Lower leg skin (tissue), 4 donors: ENCODE data around the gene BAZ1A. TPM values are rescaled to one million over a fixed set of nuclear protein-coding genes. Genes with fewer than 3 reads are reported as not detected.

ENCODE experiments used
- DNase-seq, 2 donors: peaks; one replicate each; pipeline ENCODE4 v3.0.0-alpha.2; 2019; ENCODE audit warnings: low spot score in 2 of 2
- H3K4me3 ChIP-seq: fragments of 200-600 bp; sonication (generic); 2 replicates; pipeline ENCODE4 v1.5.1; 2017; ENCODE audit warnings: mild to moderate bottlenecking, low read depth; ENCODE audit not compliant: poor library complexity, severe bottlenecking
- CTCF ChIP-seq, 3 donors: fragments of 450-650 bp; IDR thresholded peaks; one replicate each; pipeline ENCODE4 v1.5.1; 2016; ENCODE audit warnings: antibody characterized with exemption in 3 of 3, mild to moderate bottlenecking in 3 of 3, moderate library complexity in 2 of 3
- POLR2A ChIP-seq, 2 donors: fragments of 450-650 bp; IDR thresholded peaks; one replicate each; pipeline ENCODE4 v1.6.1; 2016 to 2017; ENCODE audit warnings: antibody characterized with exemption in 2 of 2, mild to moderate bottlenecking in 1 of 2, moderate library complexity in 1 of 2
- WGBS, 2 donors: methylation state at CpG; one replicate each; pipeline ENCODE4 v1.1.5; 2018; 5-methylcytosine and 5-hydroxymethylcytosine counted together
- intact Hi-C: fragments of 100-400 bp; cut with DNase I; formaldehyde crosslinking; loops from one replicate; pipeline ENCODE4 v1.15.0; 2023; ENCODE audit warnings: low total_unique reads
- total RNA-seq, 4 donors: library from RNA; depleted of rRNA; stranded (reverse); fragments of >200 nt; gene quantifications; one replicate each; pipeline ENCODE4 v1.1.0, GENCODE V29; 2016

Gene BAZ1A
- total RNA-seq, result 10 to 100 TPM; 27.7 to 47.9 (median 42.1) TPM

- TF ChIP-seq POLR2A (IDR thresholded peaks at IDR 0.05), result peak in 1 of 2 donors; percentile 59
- TF ChIP-seq CTCF (IDR thresholded peaks at IDR 0.05), result no peak
- H3K4me3 ChIP-seq, result peak within 1 kb of the TSS; percentile 83
- DNase-seq, result peak; percentile 76 to 95
- intact Hi-C loops, result no loop called here
- 1% methylated on average over 24 to 31 of the region's 46 CpGs for WGBS, 2 donors
These were observed at the start of gene BAZ1A for GRCh38 chr14:34875031-34875922. Gene BAZ1A (minus strand): TSS chr14:34875360. CDS start chr14:34874604, 756 bp downstream.

GRCh38 chr14:34920339-34920738, 45.2 kb upstream of the BAZ1A start:
- H3K4me3 ChIP-seq, result no peak overlapping the region
- TF ChIP-seq CTCF (IDR thresholded peaks at IDR 0.05) (no peak), POLR2A (IDR thresholded peaks at IDR 0.05) (no peak)
- intact Hi-C loops, result no loop called here
- no peak for DNase-seq
- 69 to 74% methylated on average over 6 of the region's 6 CpGs for WGBS, 2 donors

DNA sequence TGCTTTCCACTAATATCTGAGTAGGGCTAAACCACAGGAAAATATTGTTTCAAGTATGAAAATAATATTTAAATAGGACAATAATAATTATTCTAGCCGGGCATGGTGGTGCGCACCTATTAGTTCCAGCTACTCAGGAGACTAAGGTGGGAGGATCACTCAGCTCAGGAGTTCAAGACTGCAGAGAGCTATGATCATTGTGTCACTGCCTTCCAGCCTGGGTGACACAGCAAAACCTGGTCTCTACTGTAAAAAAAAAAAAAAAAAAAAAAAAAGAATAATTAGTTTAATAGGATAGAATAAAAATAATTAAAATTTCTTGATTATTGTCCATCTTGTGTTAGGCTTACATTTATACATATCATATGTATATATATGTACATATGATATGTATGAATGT, 38.5 kb upstream of the BAZ1A start:
- no peak overlapping the region for H3K4me3 ChIP-seq
- DNase-seq, result no peak
- intact Hi-C loops, result no loop called here
- WGBS, 2 donors, result 89 to 99% methylated on average over 2 of the region's 2 CpGs
- TF ChIP-seq POLR2A (IDR thresholded peaks at IDR 0.05), result no peak
- TF ChIP-seq CTCF (IDR thresholded peaks at IDR 0.05), result no peak

GRCh38 chr14:34912966-34913365, 37.8 kb upstream of the BAZ1A start:
- WGBS, 2 donors, result 83 to 86% methylated on average over 8 of the region's 8 CpGs
- no peak for TF ChIP-seq POLR2A (IDR thresholded peaks at IDR 0.05)
- no peak for TF ChIP-seq CTCF (IDR thresholded peaks at IDR 0.05)
- no peak overlapping the region for H3K4me3 ChIP-seq
- DNase-seq, result no peak
- intact Hi-C loops, result no loop called here

DNA sequence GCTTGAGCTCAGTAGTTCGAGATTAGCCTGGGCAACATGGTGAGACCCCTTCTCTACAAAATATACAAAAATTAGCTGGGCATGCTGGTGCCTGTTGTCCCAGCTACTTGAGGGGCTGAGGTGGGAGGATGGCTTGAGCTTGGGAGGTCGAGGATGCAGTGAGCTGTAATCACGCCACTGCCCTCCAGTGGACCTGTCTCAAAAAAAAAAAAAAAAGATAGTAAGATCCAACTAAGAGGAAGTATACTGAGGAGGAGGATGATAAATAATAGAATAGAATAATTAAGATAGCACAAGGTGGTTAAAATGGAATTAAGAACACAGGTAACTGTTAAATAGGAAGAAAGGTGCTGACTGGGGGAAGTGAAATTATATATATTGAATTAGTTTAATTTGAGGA, 37.0 kb upstream of the BAZ1A start:
- H3K4me3 ChIP-seq, result no peak overlapping the region
- no peak for TF ChIP-seq CTCF (IDR thresholded peaks at IDR 0.05)
- no peak for TF ChIP-seq POLR2A (IDR thresholded peaks at IDR 0.05)
- intact Hi-C loops, result no loop called here
- WGBS, 2 donors, result 72 to 77% methylated on average over 3 of the region's 3 CpGs
- no peak for DNase-seq
